HL-60 (cell line): ENCODE measurements around the gene OR2Y1.

Experiments used
- CTCF ChIP-seq: IDR thresholded peaks from one replicate; pipeline ENCODE4 v1.5.1; 2011; ENCODE audit warnings: low read length, control low read depth, inconsistent platforms; ENCODE audit not compliant: insufficient read depth
- POLR2AphosphoS5 ChIP-seq: IDR thresholded peaks from 2 replicates; pipeline ENCODE4 v1.6.1; 2012; ENCODE audit warnings: low read depth
- SPI1 ChIP-seq: IDR thresholded peaks from 2 replicates; pipeline ENCODE4 v1.6.1; 2012; ENCODE audit warnings: low read depth, mild to moderate bottlenecking, borderline replicate concordance
- TF ChIP-seq, protein P1 (sequence below): IDR thresholded peaks from 2 replicates; pipeline ENCODE4 v1.6.1; 2012; ENCODE audit warnings: low read depth; ENCODE audit not compliant: insufficient replicate concordance

- TF ChIP-seq CTCF (no peak), POLR2AphosphoS5 (no peak), SPI1 (no peak)
- TF ChIP-seq, protein P1, sequence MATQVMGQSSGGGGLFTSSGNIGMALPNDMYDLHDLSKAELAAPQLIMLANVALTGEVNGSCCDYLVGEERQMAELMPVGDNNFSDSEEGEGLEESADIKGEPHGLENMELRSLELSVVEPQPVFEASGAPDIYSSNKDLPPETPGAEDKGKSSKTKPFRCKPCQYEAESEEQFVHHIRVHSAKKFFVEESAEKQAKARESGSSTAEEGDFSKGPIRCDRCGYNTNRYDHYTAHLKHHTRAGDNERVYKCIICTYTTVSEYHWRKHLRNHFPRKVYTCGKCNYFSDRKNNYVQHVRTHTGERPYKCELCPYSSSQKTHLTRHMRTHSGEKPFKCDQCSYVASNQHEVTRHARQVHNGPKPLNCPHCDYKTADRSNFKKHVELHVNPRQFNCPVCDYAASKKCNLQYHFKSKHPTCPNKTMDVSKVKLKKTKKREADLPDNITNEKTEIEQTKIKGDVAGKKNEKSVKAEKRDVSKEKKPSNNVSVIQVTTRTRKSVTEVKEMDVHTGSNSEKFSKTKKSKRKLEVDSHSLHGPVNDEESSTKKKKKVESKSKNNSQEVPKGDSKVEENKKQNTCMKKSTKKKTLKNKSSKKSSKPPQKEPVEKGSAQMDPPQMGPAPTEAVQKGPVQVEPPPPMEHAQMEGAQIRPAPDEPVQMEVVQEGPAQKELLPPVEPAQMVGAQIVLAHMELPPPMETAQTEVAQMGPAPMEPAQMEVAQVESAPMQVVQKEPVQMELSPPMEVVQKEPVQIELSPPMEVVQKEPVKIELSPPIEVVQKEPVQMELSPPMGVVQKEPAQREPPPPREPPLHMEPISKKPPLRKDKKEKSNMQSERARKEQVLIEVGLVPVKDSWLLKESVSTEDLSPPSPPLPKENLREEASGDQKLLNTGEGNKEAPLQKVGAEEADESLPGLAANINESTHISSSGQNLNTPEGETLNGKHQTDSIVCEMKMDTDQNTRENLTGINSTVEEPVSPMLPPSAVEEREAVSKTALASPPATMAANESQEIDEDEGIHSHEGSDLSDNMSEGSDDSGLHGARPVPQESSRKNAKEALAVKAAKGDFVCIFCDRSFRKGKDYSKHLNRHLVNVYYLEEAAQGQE, result no peak
These were observed 21.9 kb downstream of the OR2Y1 start for GRCh38 chr5:180717989-180718388.
